ENCODE results near the gene ARHGEF10L. TPM values are rescaled to one million over a fixed set of nuclear protein-coding genes. Genes with fewer than 3 reads are reported as not detected.

Gene ARHGEF10L
- total RNA-seq, 6 experiments from 2014 or later = 11.1 to 29.0 (median 26.7) TPM

- Mint-ChIP-seq H3K27ac (peak overlapping the region; percentile 77), H3K4me1 (ENCODE audit: low read depth) (peaks cover 20% of the 10 kb centered on the region), H3K4me3 (peak overlapping the region; percentile 84), H3K9me3 (no peaks in the 10 kb centered on the region), H3K27me3 (ENCODE audit: insufficient read depth) (peaks cover 6% of the 10 kb centered on the region), H3K36me3 (ENCODE audit: low read depth) (no peaks in the 10 kb centered on the region)
- DNase-seq = no peak
- no peak for TF ChIP-seq CTCF (IDR thresholded peaks at IDR 0.05)
Observed at GRCh38 chr1:17538428-17539117, 925 bp upstream of the ARHGEF10L start.

- H3K9me3 Mint-ChIP-seq = no peaks in the 10 kb centered on the region
- no peaks in the 10 kb centered on the region for H3K36me3 Mint-ChIP-seq (ENCODE audit: low read depth)
- no peak for TF ChIP-seq CTCF (IDR thresholded peaks at IDR 0.05)
- peak overlapping the region; percentile 84 for H3K4me3 Mint-ChIP-seq
- H3K27me3 Mint-ChIP-seq (ENCODE audit: insufficient read depth) = peaks cover 6% of the 10 kb centered on the region
- H3K4me1 Mint-ChIP-seq (ENCODE audit: low read depth) = peaks cover 20% of the 10 kb centered on the region
- H3K27ac Mint-ChIP-seq = peak overlapping the region; percentile 77
- DNase-seq = no peak
Observed at GRCh38 chr1:17539118-17539476, 401 bp upstream of the ARHGEF10L start.

DNA sequence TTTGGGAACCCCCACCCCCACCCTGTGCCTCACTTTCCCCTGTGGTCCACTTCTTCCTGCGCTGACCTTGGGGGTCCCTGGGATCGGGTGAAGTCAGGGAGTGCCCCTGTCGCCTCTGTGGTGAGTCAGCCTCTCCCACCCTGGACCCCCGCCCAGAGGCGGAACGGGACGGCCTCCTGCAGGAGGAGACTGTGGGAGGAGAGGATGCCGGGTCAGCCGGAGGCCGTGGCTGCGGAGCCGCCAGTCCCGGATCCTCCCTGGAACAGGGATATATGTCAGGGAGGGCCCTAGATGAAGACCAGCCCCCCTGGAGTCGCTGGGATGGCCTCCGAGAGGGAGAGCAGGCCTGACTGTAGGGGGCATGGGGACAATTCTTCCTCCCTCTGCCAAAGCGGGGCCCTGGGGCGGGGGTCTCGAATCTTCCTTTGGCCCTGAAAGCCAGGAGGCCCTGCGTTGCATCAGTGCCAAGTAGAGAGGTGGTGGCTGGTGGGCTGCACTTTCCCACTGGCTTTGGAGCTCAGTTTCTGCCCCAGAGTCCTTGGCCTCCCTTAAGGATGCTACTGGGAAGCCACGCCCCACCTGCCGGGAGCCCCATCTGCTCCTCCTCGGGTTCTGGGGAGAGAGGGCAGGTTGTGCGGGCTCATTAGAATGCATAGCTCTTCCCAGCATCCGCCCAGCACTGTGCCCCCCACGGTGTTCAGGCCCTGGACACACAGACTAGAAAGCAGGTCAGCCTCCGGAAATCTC lies 930 bp downstream of the ARHGEF10L start:
- no peak for TF ChIP-seq CTCF (IDR thresholded peaks at IDR 0.05)

GRCh38 chr1:17542645-17543044 lies 3.1 kb downstream of the ARHGEF10L start:
- H3K27ac Mint-ChIP-seq = no peak overlapping the region
- H3K4me1 Mint-ChIP-seq (ENCODE audit: low read depth) = peaks cover 44% of the 10 kb centered on the region
- H3K4me3 Mint-ChIP-seq = no peak overlapping the region
- TF ChIP-seq CTCF (IDR thresholded peaks at IDR 0.05) = no peak
- no peaks in the 10 kb centered on the region for H3K36me3 Mint-ChIP-seq (ENCODE audit: low read depth)
- no peak for DNase-seq
- H3K9me3 Mint-ChIP-seq = no peaks in the 10 kb centered on the region
- H3K27me3 Mint-ChIP-seq (ENCODE audit: insufficient read depth) = peaks cover 2% of the 10 kb centered on the region; the same call in 1 of the 2 replicates

More for the DNA sequence above, 930 bp downstream of the ARHGEF10L start:
- no peaks in the 10 kb centered on the region for H3K9me3 Mint-ChIP-seq
- H3K27me3 Mint-ChIP-seq (ENCODE audit: insufficient read depth) = peaks cover 6% of the 10 kb centered on the region
- peak overlapping the region; percentile 91 for H3K4me3 Mint-ChIP-seq
- H3K27ac Mint-ChIP-seq = peak overlapping the region; percentile 86
- no peak for DNase-seq
- H3K4me1 Mint-ChIP-seq (ENCODE audit: low read depth) = peaks cover 30% of the 10 kb centered on the region
- H3K36me3 Mint-ChIP-seq (ENCODE audit: low read depth) = no peaks in the 10 kb centered on the region

DNA sequence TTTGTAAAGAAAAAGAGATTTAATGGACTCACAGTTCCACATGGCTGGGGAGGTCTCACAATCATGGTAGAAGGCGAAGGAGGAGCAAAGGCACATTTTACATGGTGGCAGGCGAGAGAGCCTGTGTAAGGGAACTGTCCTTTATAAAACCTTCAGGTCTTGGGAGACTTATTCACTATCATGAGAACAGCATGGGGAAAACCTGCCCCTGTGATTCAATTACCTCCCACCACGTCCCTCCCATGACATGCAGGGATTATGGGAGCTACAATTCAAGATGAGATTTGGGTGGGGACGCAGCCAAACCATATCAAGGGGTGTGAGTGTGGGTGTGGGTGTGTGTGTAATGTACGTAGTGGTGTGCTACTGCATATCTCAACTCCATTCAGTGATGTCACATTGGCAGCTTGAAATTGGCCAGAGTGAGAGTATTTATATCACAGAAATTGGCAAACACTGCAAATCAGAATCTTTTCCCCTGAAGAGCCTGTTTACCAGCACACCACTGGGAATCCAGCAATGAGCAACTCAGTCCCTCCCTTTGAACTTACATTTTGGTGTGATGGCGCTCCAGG lies 5.4 kb downstream of the ARHGEF10L start:
- no peak overlapping the region; the same call in 1 of the 2 replicates for H3K4me3 Mint-ChIP-seq
- H3K9me3 Mint-ChIP-seq = no peaks in the 10 kb centered on the region
- H3K4me1 Mint-ChIP-seq (ENCODE audit: low read depth) = peaks cover 41% of the 10 kb centered on the region
- no peaks in the 10 kb centered on the region for H3K36me3 Mint-ChIP-seq (ENCODE audit: low read depth)
- H3K27me3 Mint-ChIP-seq (ENCODE audit: insufficient read depth) = peaks cover 2% of the 10 kb centered on the region; the same call in 1 of the 2 replicates
- TF ChIP-seq CTCF (IDR thresholded peaks at IDR 0.05) = no peak
- peak overlapping the region; percentile 63 for H3K27ac Mint-ChIP-seq
- no peak for DNase-seq

Measured in HFFc6 (cell line).